A673 (cell line): ENCODE data around the gene FGFR3.

Experiments used
- EZH2 ChIP-seq: fragments of 200-600 bp; sonication (generic); IDR thresholded peaks from 2 replicates; pipeline ENCODE4 v1.6.1; 2017; ENCODE audit warnings: borderline replicate concordance, low read depth, mild to moderate bottlenecking, mixed read lengths, antibody characterized with exemption, low read length; ENCODE audit not compliant: poor library complexity, severe bottlenecking
- TF ChIP-seq, protein P1 (sequence below): fragments of 300-800, 200-600 bp; sonication (generic); conservative IDR thresholded peaks from 2 replicates; pipeline ENCODE4 v1.5.1; 2017; ENCODE audit warnings: low read depth, mild to moderate bottlenecking, antibody characterized with exemption, low read length, moderate library complexity, mixed read lengths

- TF ChIP-seq, protein P1, sequence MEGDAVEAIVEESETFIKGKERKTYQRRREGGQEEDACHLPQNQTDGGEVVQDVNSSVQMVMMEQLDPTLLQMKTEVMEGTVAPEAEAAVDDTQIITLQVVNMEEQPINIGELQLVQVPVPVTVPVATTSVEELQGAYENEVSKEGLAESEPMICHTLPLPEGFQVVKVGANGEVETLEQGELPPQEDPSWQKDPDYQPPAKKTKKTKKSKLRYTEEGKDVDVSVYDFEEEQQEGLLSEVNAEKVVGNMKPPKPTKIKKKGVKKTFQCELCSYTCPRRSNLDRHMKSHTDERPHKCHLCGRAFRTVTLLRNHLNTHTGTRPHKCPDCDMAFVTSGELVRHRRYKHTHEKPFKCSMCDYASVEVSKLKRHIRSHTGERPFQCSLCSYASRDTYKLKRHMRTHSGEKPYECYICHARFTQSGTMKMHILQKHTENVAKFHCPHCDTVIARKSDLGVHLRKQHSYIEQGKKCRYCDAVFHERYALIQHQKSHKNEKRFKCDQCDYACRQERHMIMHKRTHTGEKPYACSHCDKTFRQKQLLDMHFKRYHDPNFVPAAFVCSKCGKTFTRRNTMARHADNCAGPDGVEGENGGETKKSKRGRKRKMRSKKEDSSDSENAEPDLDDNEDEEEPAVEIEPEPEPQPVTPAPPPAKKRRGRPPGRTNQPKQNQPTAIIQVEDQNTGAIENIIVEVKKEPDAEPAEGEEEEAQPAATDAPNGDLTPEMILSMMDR = no peak
- no peak for TF ChIP-seq EZH2
These were observed 3.6 kb downstream of the FGFR3 start for GRCh38 chr4:1796486-1797204.
